ENCODE measurements around the gene MICOS13.
"Not testable (repeated sequence)": the region's sequence is repeated elsewhere in the genome, so short reads cannot be mapped to it uniquely, and the experiment has no call there.

GRCh38 chr19:5702053-5702410 is 21.7 kb upstream of the MICOS13 start:
- TF ChIP-seq, protein P1, sequence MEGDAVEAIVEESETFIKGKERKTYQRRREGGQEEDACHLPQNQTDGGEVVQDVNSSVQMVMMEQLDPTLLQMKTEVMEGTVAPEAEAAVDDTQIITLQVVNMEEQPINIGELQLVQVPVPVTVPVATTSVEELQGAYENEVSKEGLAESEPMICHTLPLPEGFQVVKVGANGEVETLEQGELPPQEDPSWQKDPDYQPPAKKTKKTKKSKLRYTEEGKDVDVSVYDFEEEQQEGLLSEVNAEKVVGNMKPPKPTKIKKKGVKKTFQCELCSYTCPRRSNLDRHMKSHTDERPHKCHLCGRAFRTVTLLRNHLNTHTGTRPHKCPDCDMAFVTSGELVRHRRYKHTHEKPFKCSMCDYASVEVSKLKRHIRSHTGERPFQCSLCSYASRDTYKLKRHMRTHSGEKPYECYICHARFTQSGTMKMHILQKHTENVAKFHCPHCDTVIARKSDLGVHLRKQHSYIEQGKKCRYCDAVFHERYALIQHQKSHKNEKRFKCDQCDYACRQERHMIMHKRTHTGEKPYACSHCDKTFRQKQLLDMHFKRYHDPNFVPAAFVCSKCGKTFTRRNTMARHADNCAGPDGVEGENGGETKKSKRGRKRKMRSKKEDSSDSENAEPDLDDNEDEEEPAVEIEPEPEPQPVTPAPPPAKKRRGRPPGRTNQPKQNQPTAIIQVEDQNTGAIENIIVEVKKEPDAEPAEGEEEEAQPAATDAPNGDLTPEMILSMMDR (IDR thresholded peaks at IDR 0.05) = not testable (repeated sequence)
- not testable (repeated sequence) for TF ChIP-seq POLR2A (IDR thresholded peaks at IDR 0.05)
